Fibroblast of villous mesenchyme (primary cell): Measurements from ENCODE around the gene OR1J2. TPM values are rescaled to one million over a fixed set of nuclear protein-coding genes. Genes with fewer than 3 reads are reported as not detected.

Experiments used
- DNase-seq: peaks from one replicate; pipeline ENCODE4 v3.0.0-alpha.2; 2010; ENCODE audit warnings: low read depth
- H3K4me3 ChIP-seq: 2 replicates; pipeline ENCODE4 v1.5.1; 2011; ENCODE audit warnings: low read depth, mild to moderate bottlenecking, low read length
- total RNA-seq: library from RNA; depleted of rRNA; stranded (reverse); fragments of >200 nt; gene quantifications from 2 replicates; pipeline ENCODE4 v1.2.3, GENCODE V29; 2012
- TF ChIP-seq, protein P1 (sequence below): IDR thresholded peaks from 2 replicates; pipeline ENCODE4 v1.5.1; 2012; ENCODE audit warnings: low read depth, mild to moderate bottlenecking, low read length; ENCODE audit not compliant: insufficient read depth

The OR1J2 gene
- total RNA-seq, 1 donor = 0.43 TPM

DNA sequence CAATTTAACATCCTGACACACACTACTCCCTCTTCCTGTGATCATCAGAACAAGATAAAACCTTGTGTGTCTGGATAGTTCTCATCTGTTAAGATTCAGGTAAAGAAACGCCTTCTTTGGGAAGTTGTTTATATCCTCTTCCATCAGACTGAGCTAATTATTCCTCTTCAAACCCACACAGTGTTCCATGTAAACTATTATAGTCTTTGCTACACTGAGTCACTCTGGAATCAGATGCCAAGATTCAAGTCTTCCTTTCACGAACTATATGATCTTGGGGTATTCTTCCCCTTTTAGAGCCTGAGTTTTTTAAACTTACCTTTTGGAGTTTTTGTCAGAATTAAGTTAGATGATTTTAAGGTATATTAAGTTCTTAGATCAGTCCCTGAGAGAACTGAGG is 34.9 kb upstream of the OR1J2 start:
- H3K4me3 ChIP-seq = no peak overlapping the region
- TF ChIP-seq, protein P1, sequence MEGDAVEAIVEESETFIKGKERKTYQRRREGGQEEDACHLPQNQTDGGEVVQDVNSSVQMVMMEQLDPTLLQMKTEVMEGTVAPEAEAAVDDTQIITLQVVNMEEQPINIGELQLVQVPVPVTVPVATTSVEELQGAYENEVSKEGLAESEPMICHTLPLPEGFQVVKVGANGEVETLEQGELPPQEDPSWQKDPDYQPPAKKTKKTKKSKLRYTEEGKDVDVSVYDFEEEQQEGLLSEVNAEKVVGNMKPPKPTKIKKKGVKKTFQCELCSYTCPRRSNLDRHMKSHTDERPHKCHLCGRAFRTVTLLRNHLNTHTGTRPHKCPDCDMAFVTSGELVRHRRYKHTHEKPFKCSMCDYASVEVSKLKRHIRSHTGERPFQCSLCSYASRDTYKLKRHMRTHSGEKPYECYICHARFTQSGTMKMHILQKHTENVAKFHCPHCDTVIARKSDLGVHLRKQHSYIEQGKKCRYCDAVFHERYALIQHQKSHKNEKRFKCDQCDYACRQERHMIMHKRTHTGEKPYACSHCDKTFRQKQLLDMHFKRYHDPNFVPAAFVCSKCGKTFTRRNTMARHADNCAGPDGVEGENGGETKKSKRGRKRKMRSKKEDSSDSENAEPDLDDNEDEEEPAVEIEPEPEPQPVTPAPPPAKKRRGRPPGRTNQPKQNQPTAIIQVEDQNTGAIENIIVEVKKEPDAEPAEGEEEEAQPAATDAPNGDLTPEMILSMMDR = no peak
- DNase-seq = no peak

DNA sequence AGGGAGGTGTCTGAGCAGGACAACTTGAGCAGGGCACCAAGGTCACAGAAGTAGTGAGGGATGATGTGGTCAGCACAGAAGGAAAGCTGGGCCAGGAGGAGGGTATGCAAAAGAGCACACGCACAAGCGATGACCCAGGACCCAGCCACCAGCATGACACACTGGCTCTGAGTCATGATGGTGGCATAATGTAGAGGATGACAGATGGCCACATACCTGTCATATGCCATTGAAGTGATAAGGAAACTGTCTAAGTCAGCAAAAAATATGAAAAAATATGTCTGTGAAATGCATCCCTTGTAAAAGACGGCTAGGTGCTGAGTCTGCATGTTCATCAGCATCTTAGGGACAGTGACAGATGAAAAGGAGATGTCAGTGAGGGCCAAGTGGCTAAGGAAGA is 33.3 kb upstream of the OR1J2 start:
- no peak overlapping the region for H3K4me3 ChIP-seq
- no peak for DNase-seq
- TF ChIP-seq, protein P1 = no peak

DNA sequence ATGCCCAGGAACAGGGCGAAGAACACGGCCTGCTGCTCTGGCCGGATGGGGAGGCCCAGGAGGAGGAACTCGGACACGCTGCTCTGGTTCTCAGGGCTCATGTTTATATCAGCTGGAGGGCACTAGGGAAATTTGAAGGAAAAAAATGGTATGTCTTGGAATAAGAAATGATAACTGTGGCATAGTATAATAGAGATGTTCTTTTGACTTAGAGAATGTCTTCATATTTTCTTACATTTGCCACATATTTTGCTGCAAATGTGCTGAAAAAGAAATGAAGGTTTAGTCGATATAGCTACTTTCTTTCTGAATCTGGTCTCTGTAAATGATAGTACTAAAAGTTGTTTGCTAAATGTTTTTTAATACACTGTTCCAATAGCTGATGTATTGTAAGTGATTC is 32.8 kb upstream of the OR1J2 start, which contains the start of gene OR1J1:
Gene OR1J1 (minus strand): TSS at position 101 of the 400 bp plus-strand sequence. CDS start 0 bp downstream, at position 101.
- DNase-seq = no peak
- no peak within 1 kb of the TSS for H3K4me3 ChIP-seq
- TF ChIP-seq, protein P1 = no peak

GRCh38 chr9:122479062-122479461 is 31.5 kb upstream of the OR1J2 start:
- TF ChIP-seq, protein P1 = no peak
- no peak for DNase-seq
- H3K4me3 ChIP-seq = no peak overlapping the region

DNA sequence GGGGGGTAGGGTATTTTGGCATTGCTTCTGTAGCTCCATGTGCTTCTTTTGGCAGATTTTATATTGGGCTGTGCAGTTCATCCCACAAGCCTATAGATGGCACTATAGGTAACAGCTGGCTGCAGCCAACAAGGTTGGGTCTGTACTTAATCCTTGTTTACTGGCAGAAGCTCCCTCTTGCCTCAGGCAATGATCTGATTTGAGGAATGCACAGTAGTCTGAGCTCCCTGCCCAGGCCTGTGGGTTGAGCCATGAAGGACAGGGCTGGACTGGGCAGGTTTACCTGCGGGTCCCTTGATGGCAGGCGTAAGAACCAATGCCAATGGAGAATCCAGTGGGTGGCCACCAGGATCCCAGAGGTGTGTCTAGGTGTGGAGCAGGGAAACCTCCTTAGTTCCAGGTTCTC is 11.7 kb upstream of the OR1J2 start:
- no peak overlapping the region for H3K4me3 ChIP-seq
- TF ChIP-seq, protein P1 = peak; percentile 83
- peak; percentile 60 for DNase-seq

DNA sequence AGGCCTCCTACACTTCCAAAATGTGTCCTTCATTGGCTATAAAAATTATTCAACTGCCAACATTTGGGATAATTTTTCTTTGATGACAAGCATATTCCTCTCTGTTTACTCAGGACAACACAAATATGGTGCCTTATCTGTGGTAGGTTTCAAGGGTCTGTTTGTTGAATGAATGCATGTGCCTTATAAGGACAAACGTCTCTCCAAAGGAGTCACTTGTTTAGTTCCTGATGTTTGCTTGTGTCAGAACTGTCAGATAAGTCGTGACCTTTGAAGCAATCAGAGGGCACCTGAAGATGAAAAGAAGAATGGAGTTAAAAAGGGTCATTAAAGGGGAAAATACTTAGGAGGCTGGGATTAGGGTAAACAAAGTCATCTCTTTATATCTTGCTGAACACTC is 3.6 kb upstream of the OR1J2 start:
- H3K4me3 ChIP-seq = no peak overlapping the region
- TF ChIP-seq, protein P1 = no peak
- no peak for DNase-seq

- no peak overlapping the region for H3K4me3 ChIP-seq
- TF ChIP-seq, protein P1 = no peak
- no peak for DNase-seq
These were observed 7.6 kb downstream of the OR1J2 start for GRCh38 chr9:122518226-122518625.
